ENCODE data around the gene MTMR10. TPM values are rescaled to one million over a fixed set of nuclear protein-coding genes. Genes with fewer than 3 reads are reported as not detected.

MTMR10 gene
- total RNA-seq, 1 experiment from 2014 or later, result 16.0 TPM

DNA sequence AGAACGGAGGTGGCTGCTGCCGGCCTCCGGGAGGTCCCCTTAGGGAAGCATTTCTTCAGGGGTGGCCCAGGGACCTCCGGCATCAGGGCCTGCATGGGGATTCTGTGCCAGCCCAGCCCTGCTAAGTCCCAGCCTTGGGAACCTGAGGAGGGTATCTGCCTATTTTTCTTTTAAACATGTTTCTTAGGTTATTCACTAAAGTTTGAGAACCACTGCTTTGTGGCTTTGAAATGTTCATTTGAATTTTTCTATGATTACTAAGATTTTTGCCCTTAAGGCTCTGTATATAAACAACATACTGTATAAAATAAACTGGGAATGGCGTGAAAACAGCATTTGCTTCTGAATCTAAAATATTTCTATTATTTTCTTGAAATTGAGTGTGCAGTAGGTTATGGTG, 63.4 kb downstream of the MTMR10 start:
- TF ChIP-seq CTCF (conservative IDR thresholded peaks at IDR 0.05; ENCODE audit: low read depth, low read length), result no peak
- no peak for TF ChIP-seq EZH2 (IDR thresholded peaks at IDR 0.05; ENCODE audit: borderline replicate concordance, low read depth, low read length, poor library complexity, severe bottlenecking)
- intact Hi-C loops (cut with micrococcal nuclease; ENCODE audit: unreplicated experiment), result no loop called here
- Histone ChIP-seq H3K27me3 (replicated peaks; ENCODE audit: insufficient read depth, low read depth, low read length, poor library complexity) (no peaks in the 10 kb centered on the region), H3K9me3 (ENCODE audit: low read depth, low read length, poor library complexity, severe bottlenecking) (no peaks in the 10 kb centered on the region), H3K36me3 (ENCODE audit: insufficient read depth, low read length, poor library complexity, severe bottlenecking) (peaks cover 58% of the 10 kb centered on the region), H3K4me1 (ENCODE audit: insufficient read depth, low read length, poor library complexity, severe bottlenecking) (no peaks in the 10 kb centered on the region), H3K27ac (ENCODE audit: low read depth, low read length, poor library complexity, severe bottlenecking) (no peak overlapping the region), H3K4me3 (ENCODE audit: low read depth, low read length, poor library complexity, severe bottlenecking) (no peak overlapping the region)
- ChIA-PET POLR2A (ENCODE audit: low non-redundant PET) (no interaction called here), CTCF (no interaction called here)
- DNase-seq (ENCODE audit: low spot score), result no peak
- BruUV-seq (replicated peaks), result no TSS peak

- no TSS peak for BruUV-seq (replicated peaks)
- intact Hi-C loops (cut with micrococcal nuclease; ENCODE audit: unreplicated experiment), result no loop called here
Measured at GRCh38 chr15:30927148-30927761, 64.2 kb downstream of the MTMR10 start.

GRCh38 chr15:30926161-30926560, 65.3 kb downstream of the MTMR10 start:
- ChIA-PET POLR2A (ENCODE audit: low non-redundant PET) (no interaction called here), CTCF (no interaction called here)
- no peaks in the 10 kb centered on the region for H3K9me3 ChIP-seq (ENCODE audit: low read depth, low read length, poor library complexity, severe bottlenecking)
- no peak overlapping the region for H3K27ac ChIP-seq (ENCODE audit: low read depth, low read length, poor library complexity, severe bottlenecking)
- H3K36me3 ChIP-seq (ENCODE audit: insufficient read depth, low read length, poor library complexity, severe bottlenecking), result peaks cover 69% of the 10 kb centered on the region
- H3K27me3 ChIP-seq (replicated peaks; ENCODE audit: insufficient read depth, low read depth, low read length, poor library complexity), result no peaks in the 10 kb centered on the region
- intact Hi-C loops (cut with micrococcal nuclease; ENCODE audit: unreplicated experiment), result no loop called here
- H3K4me1 ChIP-seq (ENCODE audit: insufficient read depth, low read length, poor library complexity, severe bottlenecking), result no peaks in the 10 kb centered on the region
- DNase-seq (ENCODE audit: low spot score), result no peak
- no TSS peak for BruUV-seq (replicated peaks)
- no peak for TF ChIP-seq EZH2 (IDR thresholded peaks at IDR 0.05; ENCODE audit: borderline replicate concordance, low read depth, low read length, poor library complexity, severe bottlenecking)
- TF ChIP-seq CTCF (conservative IDR thresholded peaks at IDR 0.05; ENCODE audit: low read depth, low read length), result no peak
- H3K4me3 ChIP-seq (ENCODE audit: low read depth, low read length, poor library complexity, severe bottlenecking), result no peak overlapping the region

More at GRCh38 chr15:30927148-30927761, 64.2 kb downstream of the MTMR10 start:
- no peak for DNase-seq (ENCODE audit: low spot score)
- no peak overlapping the region for H3K4me3 ChIP-seq (ENCODE audit: low read depth, low read length, poor library complexity, severe bottlenecking)
- TF ChIP-seq EZH2 (IDR thresholded peaks at IDR 0.05; ENCODE audit: borderline replicate concordance, low read depth, low read length, poor library complexity, severe bottlenecking) (no peak), CTCF (conservative IDR thresholded peaks at IDR 0.05; ENCODE audit: low read depth, low read length) (no peak)
- H3K36me3 ChIP-seq (ENCODE audit: insufficient read depth, low read length, poor library complexity, severe bottlenecking), result peaks cover 64% of the 10 kb centered on the region
- ChIA-PET CTCF (no interaction called here), POLR2A (ENCODE audit: low non-redundant PET) (no interaction called here)
- no peaks in the 10 kb centered on the region for H3K4me1 ChIP-seq (ENCODE audit: insufficient read depth, low read length, poor library complexity, severe bottlenecking)
- H3K27me3 ChIP-seq (replicated peaks; ENCODE audit: insufficient read depth, low read depth, low read length, poor library complexity), result no peaks in the 10 kb centered on the region
- no peak overlapping the region for H3K27ac ChIP-seq (ENCODE audit: low read depth, low read length, poor library complexity, severe bottlenecking)
- no peaks in the 10 kb centered on the region for H3K9me3 ChIP-seq (ENCODE audit: low read depth, low read length, poor library complexity, severe bottlenecking)

All from A673 (cell line).